IMR-90 (cell line): ENCODE measurements around the gene ARHGEF10L.

ENCODE experiments used
- BHLHE40 ChIP-seq: fragments of 150-350 bp; IDR thresholded peaks from 2 replicates; pipeline ENCODE4 v1.6.1; 2016; ENCODE audit warnings: mild to moderate bottlenecking, low read depth, low read length
- CEBPB ChIP-seq: IDR thresholded peaks from 2 replicates; pipeline ENCODE4 v1.6.1; 2012; ENCODE audit warnings: low read depth, low read length, improper control_type of control experiment
- CHD1 ChIP-seq: IDR thresholded peaks from 2 replicates; pipeline ENCODE4 v1.6.1; 2012; ENCODE audit warnings: low read depth, low read length, improper control_type of control experiment
- CTCF ChIP-seq: conservative IDR thresholded peaks from 2 replicates; pipeline ENCODE4 v1.5.1; 2012; ENCODE audit warnings: mild to moderate bottlenecking, low read depth, low read length, improper control_type of control experiment
- ELK1 ChIP-seq: fragments of 150-350 bp; IDR thresholded peaks from 2 replicates; pipeline ENCODE4 v1.6.1; 2016; ENCODE audit warnings: low read depth, mild to moderate bottlenecking, low read length, moderate library complexity, borderline replicate concordance
- MAFK ChIP-seq: IDR thresholded peaks from 2 replicates; pipeline ENCODE4 v1.6.1; 2012; ENCODE audit warnings: low read depth, low read length, improper control_type of control experiment
- MAZ ChIP-seq: IDR thresholded peaks from 2 replicates; pipeline ENCODE4 v1.6.1; 2012; ENCODE audit warnings: low read depth, mild to moderate bottlenecking, low read length, improper control_type of control experiment, moderate library complexity, borderline replicate concordance
- MXI1 ChIP-seq: IDR thresholded peaks from 2 replicates; pipeline ENCODE4 v1.6.1; 2012; ENCODE audit warnings: low read depth, mild to moderate bottlenecking, low read length, moderate library complexity, borderline replicate concordance
- POLR2A ChIP-seq: IDR thresholded peaks from 2 replicates; pipeline ENCODE4 v1.6.1; 2012; ENCODE audit warnings: mild to moderate bottlenecking, low read depth, low read length
- RAD21 ChIP-seq: IDR thresholded peaks from 2 replicates; pipeline ENCODE4 v1.6.1; 2012; ENCODE audit warnings: low read length, improper control_type of control experiment
- RFX5 ChIP-seq: IDR thresholded peaks from 2 replicates; pipeline ENCODE4 v1.8.0; 2012; ENCODE audit warnings: low read depth, mild to moderate bottlenecking, low read length, moderate library complexity
- SMC3 ChIP-seq: fragments of 150-350 bp; IDR thresholded peaks from 2 replicates; pipeline ENCODE4 v1.6.1; 2016; ENCODE audit warnings: low read depth, mild to moderate bottlenecking, antibody characterized with exemption, low read length, moderate library complexity
- USF2 ChIP-seq: fragments of 150-350 bp; IDR thresholded peaks from 2 replicates; pipeline ENCODE4 v1.6.1; 2017; ENCODE audit warnings: mild to moderate bottlenecking, antibody characterized with exemption, low read length, low read depth

GRCh38 chr1:17610713-17611112 lies 71.2 kb downstream of the ARHGEF10L start:
- no peak for TF ChIP-seq RFX5
- no peak for TF ChIP-seq CTCF
- no peak for TF ChIP-seq MAZ
- no peak for TF ChIP-seq CEBPB
- TF ChIP-seq POLR2A: no peak
- no peak for TF ChIP-seq MAFK
- no peak for TF ChIP-seq SMC3
- no peak for TF ChIP-seq BHLHE40
- TF ChIP-seq CHD1: no peak
- no peak for TF ChIP-seq MXI1
- no peak for TF ChIP-seq RAD21
- no peak for TF ChIP-seq USF2
- TF ChIP-seq ELK1: no peak
